Pancreas (tissue), 10 donors: ENCODE data around the gene GALNT5. TPM values are rescaled to one million over a fixed set of nuclear protein-coding genes. Genes with fewer than 3 reads are reported as not detected.
A peak's percentile ranks its signal among the peaks of the same experiment; 100 is the strongest.

Source experiments
- ATAC-seq, 4 donors: fragments of 200-7000 bp; cut with Tn5 transposase; one replicate each; pipeline versions ENCODE4 v1.8.0 to v1.9.1; 2020; ENCODE audit warnings: mild to moderate bottlenecking in 4 of 4, moderate library complexity in 4 of 4
- DNase-seq, 6 donors: peaks; one replicate each; pipeline ENCODE4 v3.0.0-alpha.2; 2020
- FAIRE-seq: peaks from 2 replicates; lab custom pipeline; 2012; peaks lifted over from hg19 to GRCh38; lab: Jason Lieb, UNC
- H3K27ac ChIP-seq, 4 donors: fragments of 200-600 bp; sonication (generic); 1 replicate in 3 of 4; 2 replicates in 1 of 4; pipeline versions ENCODE4 v1.5.0 to v1.8.0; 2020
- H3K27me3 ChIP-seq, 4 donors: fragments of 200-600 bp; one replicate each; pipeline ENCODE4 v1.8.0; 2021
- H3K36me3 ChIP-seq, 3 donors: fragments of 200-600 bp; sonication (generic) in 1 of 3; one replicate each; pipeline versions ENCODE4 v1.5.0 to v1.8.0; 2020 to 2021
- H3K4me1 ChIP-seq, 3 donors: fragments of 200-600 bp; one replicate each; pipeline ENCODE4 v1.8.0; 2021
- H3K4me3 ChIP-seq, 4 donors: fragments of 200-600 bp; sonication (generic) in 2 of 4; one replicate each; pipeline versions ENCODE4 v1.5.0 to v1.8.0; 2020 to 2021
- H3K9me3 ChIP-seq, 4 donors: fragments of 200-600 bp; one replicate each; pipeline ENCODE4 v1.8.0; 2021
- WGBS, 2 donors: extraction: QIAGEN DNeasy Blood & Tissue Kit; methylation state at CpG; one replicate each; pipeline ENCODE4 v1.1.7; 2013; 5-methylcytosine and 5-hydroxymethylcytosine counted together
- intact Hi-C, 3 donors: fragments of 100-400 bp; cut with DNase I; formaldehyde crosslinking; loops; one replicate each; pipeline versions ENCODE4 v1.11.1 to v1.14.2; 2022
- polyA plus RNA-seq, 2 donors: library from polyadenylated mRNA; stranded (reverse); fragments of 200-250 nt; gene quantifications; one replicate each; pipeline ENCODE4 v1.2.3, GENCODE V29; 2013
- total RNA-seq, 6 donors: library from RNA; stranded (reverse); fragmentation: NEBNext Ultra II Directional in 4 of 6; extraction: Animal tissue kit (Norgen Biotek cat#: 25700) in 4 of 6; gene quantifications; one replicate each; pipeline versions ENCODE4 v1.2.1 to v1.2.4, GENCODE V29; 2021 to 2023
- TF ChIP-seq, protein P1 (sequence below), 4 donors: fragments of 200-600 bp; sonication (generic) in 3 of 4; IDR thresholded peaks; one replicate each; pipeline versions ENCODE4 v1.5.0 to v1.8.0; 2021; ENCODE audit warnings: antibody characterized with exemption in 4 of 4
- donor health status: healthy with polysubstance abuse.
- donor health status: DM: no; HTN: no; CAD: no; lungs with moderate emphysema.
- donor health status: DM: no; HTN: no; CAD: no.
- donor health status: control.
- donor health status: control.
- donor health status: Bipolar disorder and iron deficiency.
- donor health status: DM: yes; HTN: yes; CAD: no.
- donor health status: DM: no; HTN: no; CAD: no.
- donor health status: DM: no; HTN: no; CAD: no.
- donor health status: DM: yes; HTN: yes; CAD: no.

The GALNT5 gene
- total and polyA plus RNA-seq, 8 donors, result 0.08 to 0.60 (median 0.16) TPM; not detected in 2

- Histone ChIP-seq H3K27me3 (no peaks in the 10 kb centered on the region), H3K4me3 (no peak overlapping the region), H3K27ac (no peak overlapping the region), H3K9me3 (no peaks in the 10 kb centered on the region), H3K4me1 (no peaks in the 10 kb centered on the region), H3K36me3 (no peaks in the 10 kb centered on the region)
- ATAC-seq, result peak in 1 of 4 donors; percentile 47
- no peak for FAIRE-seq
- WGBS, 2 donors, result 58% methylated on average over 6 of the region's 6 CpGs
- TF ChIP-seq, protein P1, sequence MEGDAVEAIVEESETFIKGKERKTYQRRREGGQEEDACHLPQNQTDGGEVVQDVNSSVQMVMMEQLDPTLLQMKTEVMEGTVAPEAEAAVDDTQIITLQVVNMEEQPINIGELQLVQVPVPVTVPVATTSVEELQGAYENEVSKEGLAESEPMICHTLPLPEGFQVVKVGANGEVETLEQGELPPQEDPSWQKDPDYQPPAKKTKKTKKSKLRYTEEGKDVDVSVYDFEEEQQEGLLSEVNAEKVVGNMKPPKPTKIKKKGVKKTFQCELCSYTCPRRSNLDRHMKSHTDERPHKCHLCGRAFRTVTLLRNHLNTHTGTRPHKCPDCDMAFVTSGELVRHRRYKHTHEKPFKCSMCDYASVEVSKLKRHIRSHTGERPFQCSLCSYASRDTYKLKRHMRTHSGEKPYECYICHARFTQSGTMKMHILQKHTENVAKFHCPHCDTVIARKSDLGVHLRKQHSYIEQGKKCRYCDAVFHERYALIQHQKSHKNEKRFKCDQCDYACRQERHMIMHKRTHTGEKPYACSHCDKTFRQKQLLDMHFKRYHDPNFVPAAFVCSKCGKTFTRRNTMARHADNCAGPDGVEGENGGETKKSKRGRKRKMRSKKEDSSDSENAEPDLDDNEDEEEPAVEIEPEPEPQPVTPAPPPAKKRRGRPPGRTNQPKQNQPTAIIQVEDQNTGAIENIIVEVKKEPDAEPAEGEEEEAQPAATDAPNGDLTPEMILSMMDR (IDR thresholded peaks at IDR 0.05), result no peak
- intact Hi-C loops, result no loop called here
- DNase-seq, result no peak
Observed at GRCh38 chr2:157246765-157247407, 10.6 kb upstream of the GALNT5 start.

DNA sequence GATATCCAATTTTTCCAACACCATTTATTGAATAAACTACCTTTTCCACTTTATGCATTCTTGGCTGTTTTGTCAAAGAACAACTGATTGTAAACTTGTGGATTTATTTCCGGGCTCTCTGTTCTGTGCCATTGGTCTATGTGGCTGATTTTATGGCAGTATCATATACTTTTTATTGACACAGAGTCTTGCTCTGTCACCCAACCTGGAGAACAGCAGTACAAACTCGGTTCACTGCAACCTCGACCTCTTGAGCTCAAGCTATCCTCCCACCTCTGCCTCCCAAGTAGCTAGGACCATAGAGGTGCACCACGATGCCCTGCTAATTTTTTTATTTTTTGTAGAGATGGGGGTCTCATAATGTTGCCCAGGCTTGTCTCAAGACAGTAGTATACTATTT, 6.7 kb upstream of the GALNT5 start:
- intact Hi-C loops, result no loop called here
- Histone ChIP-seq H3K27ac (no peak overlapping the region), H3K4me3 (no peak overlapping the region), H3K27me3 (peaks cover 0 to 2% (median 0%) of the 10 kb centered on the region in 4 donors), H3K9me3 (no peaks in the 10 kb centered on the region), H3K36me3 (no peaks in the 10 kb centered on the region), H3K4me1 (no peaks in the 10 kb centered on the region)
- 73 to 84% methylated on average over 4 of the region's 4 CpGs for WGBS, 2 donors
- DNase-seq (no peak), ATAC-seq (no peak), FAIRE-seq (no peak)
- TF ChIP-seq, protein P1 (IDR thresholded peaks at IDR 0.05), result no peak

DNA sequence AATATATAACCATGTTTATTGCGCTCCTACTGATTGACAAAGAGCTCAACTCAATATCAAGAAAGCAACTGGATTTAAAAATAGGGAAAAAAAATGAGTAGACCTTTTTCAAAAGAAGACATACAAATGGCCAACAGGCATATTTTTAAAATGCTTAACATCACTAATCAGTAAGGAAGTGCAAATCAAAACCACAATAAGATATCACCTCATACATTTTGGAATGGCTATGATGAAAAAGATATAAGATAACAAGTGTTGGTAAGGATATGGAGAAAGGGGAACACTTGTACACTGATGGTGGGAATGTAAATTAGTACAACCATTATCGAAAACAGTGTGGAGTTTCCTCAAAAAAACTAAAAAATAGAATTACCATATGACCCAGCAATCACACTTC, 5.6 kb upstream of the GALNT5 start:
- DNase-seq (no peak), FAIRE-seq (no peak), ATAC-seq (no peak)
- TF ChIP-seq, protein P1 (IDR thresholded peaks at IDR 0.05), result no peak
- intact Hi-C loops, result no loop called here
- Histone ChIP-seq H3K36me3 (no peaks in the 10 kb centered on the region), H3K4me3 (no peak overlapping the region), H3K9me3 (no peaks in the 10 kb centered on the region), H3K27ac (no peak overlapping the region), H3K4me1 (no peaks in the 10 kb centered on the region), H3K27me3 (peaks cover 0 to 2% (median 0%) of the 10 kb centered on the region in 4 donors)
- WGBS, 2 donors, result 77 to 91% methylated on average over 2 of the region's 2 CpGs

- Histone ChIP-seq H3K36me3 (no peaks in the 10 kb centered on the region), H3K27me3 (peaks cover 0 to 2% (median 0%) of the 10 kb centered on the region in 4 donors), H3K27ac (no peak overlapping the region), H3K4me3 (no peak overlapping the region), H3K4me1 (peaks cover 0 to 4% (median 0%) of the 10 kb centered on the region in 3 donors), H3K9me3 (no peaks in the 10 kb centered on the region)
- intact Hi-C loops, result no loop called here
- ATAC-seq, result no peak
- 81 to 85% methylated on average over 4 of the region's 4 CpGs for WGBS, 2 donors
- TF ChIP-seq, protein P1 (IDR thresholded peaks at IDR 0.05), result no peak
- FAIRE-seq, result no peak
- no peak for DNase-seq
Observed at GRCh38 chr2:157252529-157252928, 5.0 kb upstream of the GALNT5 start.

DNA sequence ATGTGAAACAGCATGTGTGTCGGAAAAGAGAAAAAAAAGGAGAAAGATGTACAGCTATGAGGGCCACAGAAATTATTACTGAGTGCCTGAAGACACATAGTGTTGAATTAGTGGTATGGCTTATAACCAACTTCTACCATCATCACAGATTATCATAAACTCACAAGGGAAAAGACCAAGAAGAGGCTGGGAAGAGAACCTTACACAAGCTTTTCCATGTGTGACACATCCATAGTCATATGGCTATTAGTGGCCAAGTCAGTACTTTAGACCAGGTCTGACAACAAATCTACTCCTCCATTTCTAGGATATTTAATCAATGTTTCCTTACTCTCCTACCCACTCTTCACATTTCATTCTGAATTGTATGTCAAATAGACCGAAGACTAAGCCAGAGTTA, 3.5 kb upstream of the GALNT5 start:
- 84 to 88% methylated on average over 2 of the region's 2 CpGs for WGBS, 2 donors
- Histone ChIP-seq H3K9me3 (no peaks in the 10 kb centered on the region), H3K4me3 (no peak overlapping the region), H3K27ac (no peak overlapping the region), H3K27me3 (peaks cover 0 to 2% (median 0%) of the 10 kb centered on the region in 4 donors), H3K36me3 (no peaks in the 10 kb centered on the region), H3K4me1 (peaks cover 0 to 4% (median 0%) of the 10 kb centered on the region in 3 donors)
- ATAC-seq (no peak), FAIRE-seq (no peak), DNase-seq (no peak)
- TF ChIP-seq, protein P1 (IDR thresholded peaks at IDR 0.05), result no peak
- intact Hi-C loops, result no loop called here
